GM21423 (cell line): ENCODE results near the gene B3GNT4.
"Not testable (repeated sequence)": the region's sequence is repeated elsewhere in the genome, so short reads cannot be mapped to it uniquely, and the experiment has no call there.

Experiments
- ATAC-seq: cut with Tn5 transposase; IDR thresholded peaks from one replicate; pipeline ENCODE4 v1.9.1; 2021; ENCODE audit warnings: mild to moderate bottlenecking, moderate library complexity; ENCODE audit not compliant: unreplicated experiment

B3GNT4 gene

DNA sequence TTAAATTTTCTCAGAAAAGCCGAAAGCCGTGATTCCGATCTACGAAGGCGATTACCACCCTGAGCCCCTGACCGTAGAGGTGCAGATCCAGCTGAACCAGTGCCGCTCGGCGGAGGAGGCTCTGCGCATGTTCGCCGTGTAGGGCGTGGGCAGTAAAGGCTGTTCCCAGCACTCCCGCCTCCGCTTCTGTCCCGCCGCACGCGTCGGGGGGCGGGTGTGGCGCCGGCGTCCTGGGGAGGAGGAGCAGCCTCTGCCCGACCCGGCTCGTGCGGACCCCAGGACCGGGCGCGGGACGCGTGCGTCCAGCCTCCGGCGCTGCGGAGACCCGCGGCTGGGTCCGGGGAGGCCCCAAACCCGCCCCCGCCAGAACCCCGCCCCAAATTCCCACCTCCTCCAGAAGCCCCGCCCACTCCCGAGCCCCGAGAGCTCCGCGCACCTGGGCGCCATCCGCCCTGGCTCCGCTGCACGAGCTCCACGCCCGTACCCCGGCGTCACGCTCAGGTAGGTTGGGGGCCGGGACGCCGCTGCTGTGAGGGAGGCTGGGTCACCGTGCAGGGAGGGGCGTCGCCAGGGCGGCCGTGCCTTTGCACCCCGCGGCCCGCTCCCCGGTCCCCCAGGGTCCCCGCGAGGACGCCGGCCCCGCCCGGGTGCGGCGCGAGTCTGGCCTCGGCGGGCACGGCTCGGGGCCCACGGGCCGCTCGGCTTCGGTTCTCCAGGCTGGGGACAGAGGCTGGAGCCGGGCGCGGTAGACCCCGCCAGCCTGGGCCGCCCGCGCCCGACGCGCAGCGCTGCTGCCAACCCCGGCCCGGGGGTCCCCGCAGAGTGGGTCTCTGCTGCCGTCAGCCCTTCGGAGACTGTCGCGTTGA, at the start of gene B3GNT4:
TSS of gene B3GNT4 (plus strand) at position 409 of the 866 bp plus-strand sequence. CDS start 910 bp downstream, outside the sequence.
- ATAC-seq: no peak

DNA sequence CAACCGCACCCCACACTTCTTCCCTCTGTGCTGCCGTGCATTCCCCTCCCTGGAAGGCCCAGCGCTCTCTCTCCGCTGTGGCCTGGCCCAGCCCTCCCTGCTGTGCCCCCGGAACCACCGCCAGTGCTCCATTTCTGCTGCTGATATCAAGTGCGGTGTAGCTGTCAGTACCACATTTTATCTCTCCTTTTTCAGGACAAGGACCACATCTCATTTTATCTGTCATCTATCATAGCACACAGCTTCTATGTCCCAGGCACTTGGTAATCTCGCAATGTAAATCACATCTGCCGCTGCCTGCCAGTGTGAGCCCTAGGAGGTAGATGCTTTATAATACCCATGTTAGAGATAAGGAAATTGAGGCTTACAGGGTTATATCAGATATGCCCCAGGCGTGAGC, 47.8 kb upstream of the B3GNT4 start:
- ATAC-seq: no peak

DNA sequence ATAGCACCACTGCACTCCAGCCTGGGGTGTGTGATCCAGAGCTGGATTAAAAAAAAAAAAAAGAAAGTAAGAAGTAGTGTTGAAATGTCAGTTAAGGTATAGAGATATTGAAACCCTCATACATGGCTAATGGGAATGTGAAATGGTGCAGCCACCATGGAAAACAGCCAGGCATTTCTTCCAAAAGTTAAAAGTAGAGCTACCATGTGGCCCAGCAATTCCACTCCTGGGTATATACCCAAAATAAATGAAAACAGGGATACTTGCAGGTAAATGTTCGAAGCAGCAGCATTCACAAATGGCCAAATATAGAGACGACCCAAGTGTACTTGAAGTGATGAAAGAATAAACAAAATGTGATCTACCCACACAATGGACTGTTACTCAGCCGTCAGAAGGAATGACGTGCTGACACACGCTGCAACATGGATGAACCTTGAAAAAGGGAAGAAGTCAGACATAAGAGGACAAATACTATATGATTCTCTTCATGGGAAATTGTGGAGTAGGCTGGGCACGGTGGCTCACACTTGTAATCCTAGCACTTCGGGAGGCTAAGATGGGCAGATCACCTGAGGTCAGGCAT, 44.7 kb upstream of the B3GNT4 start:
- no peak for ATAC-seq

DNA sequence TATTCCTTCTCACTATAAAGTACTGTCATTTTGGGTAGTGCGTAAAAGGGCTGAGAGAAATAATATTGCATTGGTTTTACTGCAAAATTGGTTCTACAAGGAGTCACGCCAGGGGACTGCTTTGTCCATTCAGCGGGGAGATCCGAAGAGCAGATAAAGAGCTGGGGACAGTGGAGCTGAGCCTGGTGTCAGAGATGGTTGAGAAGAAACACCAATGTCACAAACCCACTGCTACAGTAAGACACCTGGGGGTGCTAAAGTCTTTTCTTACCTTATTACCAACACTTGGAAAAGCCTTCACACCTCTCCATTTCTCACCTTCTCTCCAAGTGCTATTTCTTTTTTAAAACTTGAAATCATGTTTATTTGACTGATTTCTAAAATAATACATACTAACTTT, 43.6 kb upstream of the B3GNT4 start:
- no peak for ATAC-seq

DNA sequence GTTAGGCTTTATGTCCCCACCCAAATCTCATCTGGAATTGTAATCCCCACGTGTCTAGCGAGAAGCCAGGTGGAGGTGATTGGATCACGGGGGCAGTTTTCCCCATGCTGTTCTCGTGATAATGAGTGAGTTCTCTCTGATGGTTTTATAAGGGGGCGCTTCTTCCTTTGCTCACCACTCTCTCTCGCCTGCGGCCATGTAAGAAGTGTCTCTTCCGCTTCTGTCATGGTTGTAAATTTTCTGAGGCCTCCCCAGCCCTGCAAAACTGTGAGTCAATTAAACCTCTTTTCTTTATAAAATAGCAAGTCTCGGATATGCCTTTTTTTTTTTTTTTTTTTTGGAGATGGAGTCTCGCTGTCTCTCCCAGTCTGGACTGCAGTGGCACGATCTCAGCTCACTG, 42.7 kb upstream of the B3GNT4 start:
- no peak for ATAC-seq

DNA sequence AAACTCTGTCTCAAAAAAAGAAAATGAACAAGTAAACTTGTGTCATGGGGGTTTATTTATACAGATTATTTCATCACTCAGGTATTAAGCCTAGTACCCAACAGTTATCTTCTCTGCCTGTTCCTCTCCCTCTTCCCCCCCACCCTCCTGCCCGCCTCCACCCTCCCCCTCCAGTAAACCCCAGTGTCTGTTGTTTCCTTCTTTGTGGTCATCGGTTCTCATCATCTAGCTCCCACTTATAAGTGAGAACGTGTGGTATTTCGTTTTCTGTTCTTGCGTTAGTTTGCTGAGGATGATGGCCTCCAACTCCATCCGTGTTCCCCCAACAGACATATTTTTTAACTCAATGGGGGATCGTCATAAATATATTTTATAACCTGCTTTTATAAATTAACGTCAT, 41.8 kb upstream of the B3GNT4 start:
- ATAC-seq: no peak

DNA sequence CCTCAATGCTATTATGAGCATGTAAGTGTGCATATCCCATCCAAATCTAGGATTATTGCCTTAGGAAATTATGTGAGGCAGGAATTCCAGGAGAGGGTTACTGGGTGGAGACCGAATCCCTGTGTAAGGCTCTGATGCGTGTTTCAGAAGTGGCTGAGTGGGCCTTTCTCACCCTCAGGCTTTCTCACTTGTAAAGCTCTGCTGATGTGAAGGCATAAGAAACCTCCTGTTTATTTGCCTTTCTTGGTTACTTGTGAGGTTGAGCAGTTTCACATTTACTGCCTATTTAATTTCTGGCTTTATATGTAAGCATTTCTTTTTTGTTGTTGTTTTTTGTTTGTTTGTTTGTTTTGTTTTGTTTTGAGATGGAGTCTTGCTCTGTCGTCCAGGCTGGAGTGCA, 40.5 kb upstream of the B3GNT4 start:
- ATAC-seq: no peak

DNA sequence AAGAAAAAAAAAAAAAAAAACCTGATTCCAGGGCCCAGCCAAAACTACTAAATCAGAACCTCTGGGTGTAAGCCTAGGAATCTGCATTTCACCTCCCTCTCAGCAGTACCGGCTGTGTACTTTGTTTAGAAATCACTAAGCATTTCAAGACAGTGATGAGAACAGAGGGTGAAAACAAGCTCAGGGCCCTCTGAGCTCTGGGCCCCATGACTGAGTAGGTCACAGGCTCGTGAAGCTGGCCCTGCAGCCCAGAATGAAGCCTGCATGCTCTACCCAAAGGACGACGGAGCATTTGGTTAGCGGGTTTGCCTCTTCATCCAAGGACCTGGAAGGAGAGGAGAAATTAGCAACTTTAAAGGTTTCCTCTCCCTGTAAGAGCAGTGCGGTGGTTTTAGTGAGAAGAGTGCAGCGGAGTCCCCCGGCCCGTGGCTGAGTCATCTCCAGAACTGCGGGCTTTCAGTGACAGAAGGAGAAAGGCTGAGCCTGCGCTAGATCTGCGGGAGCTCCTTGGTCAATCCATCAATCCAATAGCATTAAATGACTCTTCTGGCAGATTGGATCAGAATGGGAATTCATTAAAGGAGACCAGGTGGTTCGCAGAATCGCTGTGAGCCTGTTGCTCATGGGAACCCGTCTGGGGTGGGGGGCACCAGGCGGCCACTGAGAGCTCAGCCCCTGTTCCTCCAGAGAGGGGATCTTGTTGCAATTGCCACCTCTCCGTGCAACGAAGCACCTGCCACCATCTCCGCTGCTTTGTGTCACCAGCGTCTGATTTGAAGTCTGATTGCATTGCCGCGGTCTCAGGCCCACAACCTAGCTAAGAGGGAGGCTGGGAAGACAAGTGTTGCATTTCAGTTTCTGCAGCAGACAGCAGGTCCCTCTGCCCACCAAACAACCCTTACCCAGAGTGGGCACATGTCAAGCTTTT, 36.8 kb upstream of the B3GNT4 start:
- ATAC-seq: no peak

DNA sequence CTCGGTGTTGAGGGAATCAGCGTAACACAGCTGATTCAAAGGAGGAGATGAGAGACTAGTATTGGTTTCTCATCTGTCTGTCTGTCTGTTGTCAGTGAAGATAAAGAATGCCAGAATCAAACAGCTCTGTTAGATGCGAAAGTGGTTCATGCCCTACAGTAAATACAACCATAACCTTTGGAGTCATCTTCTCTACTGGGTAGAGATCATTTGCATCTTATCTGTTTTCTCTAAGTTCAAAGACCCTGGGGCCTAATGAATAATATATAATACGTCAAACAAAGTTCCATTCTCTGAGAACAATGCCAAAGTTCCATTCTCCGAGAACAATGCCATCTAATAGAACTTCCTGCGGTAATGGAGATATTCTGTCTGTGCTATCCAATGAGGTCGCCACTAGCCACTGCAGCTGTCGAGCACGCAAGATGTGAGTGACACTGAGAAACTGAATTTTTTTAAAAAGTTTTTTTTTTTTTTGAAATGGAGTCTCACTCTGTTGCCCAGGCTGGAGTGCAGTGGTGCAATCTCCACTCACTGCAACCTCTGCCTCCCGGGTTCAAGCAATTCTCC, 36.1 kb upstream of the B3GNT4 start:
- no peak for ATAC-seq

DNA sequence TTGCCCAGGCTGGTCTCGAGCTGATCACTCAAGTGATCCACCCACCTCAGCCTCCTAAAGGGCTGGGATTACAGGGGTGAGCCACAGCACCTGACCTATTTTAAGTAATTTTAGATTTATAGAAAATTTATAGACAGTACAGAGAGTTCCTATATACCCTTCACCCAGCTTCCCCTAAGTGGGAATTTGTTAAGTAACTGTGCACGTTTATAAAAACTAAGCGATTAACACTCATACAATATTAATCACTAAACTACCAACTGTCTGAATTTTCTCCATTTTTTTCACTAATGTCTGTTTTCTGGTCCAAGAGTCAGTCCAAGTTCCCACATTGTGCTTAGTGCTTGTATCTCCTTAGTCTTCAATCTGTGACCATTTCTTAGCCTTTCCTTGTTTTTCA, 35.0 kb upstream of the B3GNT4 start:
- no peak for ATAC-seq

DNA sequence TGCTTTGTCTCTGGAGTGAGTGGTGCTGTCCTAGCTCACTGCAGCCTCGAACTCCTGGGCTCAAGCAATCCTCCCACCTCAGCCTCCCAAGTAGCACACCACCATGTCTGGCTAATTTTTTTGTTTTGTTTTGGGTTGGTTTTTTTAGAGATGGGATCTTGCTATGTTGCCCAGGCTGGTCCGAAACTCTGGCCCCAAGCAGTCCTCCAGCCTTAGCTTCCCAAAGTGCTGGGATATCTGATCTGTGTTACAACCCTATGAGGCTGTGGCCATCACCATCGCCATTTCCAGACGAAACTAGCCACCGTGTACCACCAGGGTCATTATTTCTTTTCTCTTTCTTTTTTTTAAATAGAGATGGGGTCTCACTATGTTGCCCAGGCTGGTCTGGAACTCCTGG, 32.1 kb upstream of the B3GNT4 start:
- ATAC-seq: no peak

DNA sequence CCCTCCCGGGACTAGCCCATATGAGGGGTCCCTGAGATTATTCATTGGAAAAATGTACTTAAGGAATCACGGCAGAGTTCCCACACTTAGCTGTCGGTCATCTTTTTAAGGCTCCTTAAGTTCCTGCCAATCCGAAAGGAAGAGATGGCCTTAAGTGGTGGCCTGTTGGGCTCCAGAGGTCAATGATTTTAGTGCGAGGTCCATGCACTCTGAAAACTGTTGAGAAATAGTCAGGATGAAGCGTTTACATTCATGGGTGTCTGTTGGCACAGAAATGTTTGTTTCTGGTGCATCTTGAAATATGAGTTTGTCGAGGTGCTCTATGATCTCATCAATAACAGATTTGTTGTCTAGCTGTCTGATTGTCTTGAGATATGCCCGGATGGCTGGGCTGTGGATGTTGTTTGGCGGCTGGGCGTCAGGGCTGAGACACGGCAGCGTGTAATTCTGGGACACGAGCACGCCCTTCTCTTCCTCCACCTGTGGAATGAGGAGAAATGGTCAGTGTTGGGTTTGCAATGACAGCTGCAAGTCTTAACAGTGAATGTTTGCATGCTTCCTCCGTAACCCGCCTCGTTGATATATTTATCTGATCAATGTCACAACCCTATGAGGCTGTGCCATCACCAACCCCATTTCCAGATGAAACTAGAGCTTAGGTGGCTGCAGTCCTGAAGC, 31.1 kb upstream of the B3GNT4 start:
- ATAC-seq: no peak

DNA sequence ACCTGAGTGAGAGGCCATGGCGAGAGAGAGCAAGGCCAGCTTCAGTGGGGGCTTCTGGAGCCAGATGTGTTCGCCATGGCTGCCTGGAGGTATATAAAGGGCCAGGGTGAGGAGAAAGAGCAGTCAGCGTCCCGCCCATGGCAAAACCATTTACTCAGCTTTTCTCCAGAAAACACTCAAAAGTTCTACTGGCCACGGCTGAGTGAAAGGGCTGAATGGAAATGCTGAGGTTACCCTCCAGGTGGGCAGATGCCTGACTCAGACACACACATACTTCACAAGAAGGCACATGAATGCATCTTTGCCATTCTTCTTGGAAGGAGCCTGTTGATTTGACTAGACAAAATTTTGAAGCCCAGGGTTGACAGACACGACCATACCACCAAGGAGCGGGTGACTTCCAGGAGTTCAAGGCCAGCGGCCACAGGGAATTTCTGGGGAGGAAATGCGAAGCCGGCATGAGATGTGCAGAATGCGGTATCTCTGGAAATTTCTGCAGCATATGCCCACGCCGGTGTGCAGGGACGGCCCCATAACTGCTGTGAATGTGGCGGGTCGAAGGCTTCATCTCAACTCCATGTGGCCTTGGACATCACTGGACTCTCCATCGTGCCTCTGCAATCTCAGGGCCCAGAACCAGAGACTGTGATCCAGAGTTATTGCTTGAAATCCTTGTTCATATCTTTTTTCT, 29.2 kb upstream of the B3GNT4 start, which contains the start of gene IL31:
TSS of gene IL31 (minus strand) at position 67 of the 691 bp plus-strand sequence. CDS start at position 18, 49 bp downstream.
- ATAC-seq: no peak

DNA sequence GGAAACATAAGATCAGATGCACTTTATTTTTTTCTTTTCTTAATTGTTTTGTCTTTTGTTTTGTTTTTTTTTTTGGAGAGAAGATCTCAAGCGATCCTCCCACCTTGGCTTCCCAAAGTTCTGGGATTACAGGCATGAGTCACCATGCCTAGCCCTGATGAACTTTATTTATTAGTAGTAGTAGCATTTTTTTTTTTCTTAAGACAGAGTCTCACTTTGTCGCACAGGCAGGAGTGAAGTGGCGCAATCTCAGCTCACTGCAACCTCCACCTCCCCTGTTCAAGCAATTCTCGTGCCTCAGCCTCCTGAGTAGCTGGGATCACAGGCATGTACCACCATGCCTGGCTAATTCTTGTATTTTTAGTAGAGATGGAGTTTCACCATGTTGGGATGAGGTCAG, 27.0 kb upstream of the B3GNT4 start:
- ATAC-seq: not testable (repeated sequence)

DNA sequence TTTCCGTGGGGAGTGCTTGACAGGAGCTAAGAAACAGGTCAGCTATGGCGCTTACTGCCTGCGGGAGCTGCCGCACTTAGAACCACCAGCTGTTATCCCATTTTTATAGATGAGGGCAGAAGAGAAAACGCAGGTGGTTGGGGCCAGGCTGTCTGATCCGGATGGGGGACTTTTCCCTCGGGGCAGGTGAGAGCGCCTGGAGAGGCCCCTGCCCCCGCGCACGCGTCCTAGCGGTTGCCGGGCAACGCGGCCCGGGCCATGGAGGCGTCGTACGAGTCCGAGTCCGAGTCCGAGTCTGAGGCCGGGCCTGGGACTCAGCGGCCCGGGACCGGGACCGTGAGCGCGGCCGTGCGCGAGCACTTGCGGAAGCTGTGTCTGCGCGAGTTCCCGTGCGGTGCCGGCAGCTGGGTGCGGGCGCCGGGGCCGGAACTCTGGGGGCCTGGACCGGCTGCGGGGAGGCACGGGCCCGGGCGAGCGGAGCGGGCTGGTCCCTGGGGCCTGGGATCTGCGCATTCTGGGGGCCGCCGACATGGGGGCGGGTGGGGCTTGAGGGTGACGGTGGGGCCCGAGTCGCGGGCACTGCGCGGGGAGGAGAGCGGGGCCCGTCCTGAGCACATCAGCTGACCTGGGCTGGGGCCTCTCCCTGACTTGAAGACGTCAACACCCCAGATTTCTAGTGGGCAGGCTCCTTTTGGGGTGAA, 20.5 kb upstream of the B3GNT4 start, which contains the start of gene LRRC43:
TSS of gene LRRC43 (plus strand) at position 237 of the 701 bp plus-strand sequence. CDS start at position 259, 22 bp downstream.
- ATAC-seq: no peak

DNA sequence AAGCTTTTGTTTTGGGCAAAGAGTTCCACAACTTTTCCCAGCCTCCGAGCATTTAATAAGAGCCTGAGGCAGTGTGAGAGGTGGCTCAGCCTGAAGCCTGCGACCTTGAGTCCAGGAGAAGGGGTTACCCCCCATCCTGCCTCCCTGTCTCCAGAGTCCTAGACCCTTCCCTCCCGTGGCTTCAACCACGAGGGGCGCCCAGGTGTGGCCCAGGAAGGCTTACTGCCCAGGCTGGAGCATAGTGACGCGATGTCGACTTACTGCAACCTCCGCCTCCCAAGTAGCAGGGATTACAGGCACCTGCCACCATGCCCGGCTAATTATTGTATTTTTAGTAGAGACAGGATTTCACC, 19.9 kb upstream of the B3GNT4 start:
- ATAC-seq: no peak

DNA sequence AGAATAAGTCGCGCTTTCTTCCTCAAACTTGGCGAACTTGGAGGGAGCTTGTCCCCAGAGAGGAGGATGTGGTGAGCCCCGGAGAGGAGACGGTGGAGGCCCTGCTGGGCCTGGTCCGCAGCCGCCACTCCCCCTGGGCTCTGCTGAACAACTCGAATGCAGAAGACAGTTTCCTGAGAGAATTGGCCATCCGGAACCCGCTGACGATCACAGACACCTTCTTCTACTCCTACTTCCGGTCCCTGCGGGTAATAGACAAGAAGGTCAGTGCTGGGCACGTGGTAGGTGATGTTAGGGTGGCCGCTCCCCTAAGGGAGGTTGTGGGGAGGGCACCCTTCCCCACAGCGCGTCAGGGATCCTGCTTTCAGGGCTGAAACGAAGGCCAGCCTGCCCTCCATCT, 19.0 kb upstream of the B3GNT4 start:
- ATAC-seq: no peak

DNA sequence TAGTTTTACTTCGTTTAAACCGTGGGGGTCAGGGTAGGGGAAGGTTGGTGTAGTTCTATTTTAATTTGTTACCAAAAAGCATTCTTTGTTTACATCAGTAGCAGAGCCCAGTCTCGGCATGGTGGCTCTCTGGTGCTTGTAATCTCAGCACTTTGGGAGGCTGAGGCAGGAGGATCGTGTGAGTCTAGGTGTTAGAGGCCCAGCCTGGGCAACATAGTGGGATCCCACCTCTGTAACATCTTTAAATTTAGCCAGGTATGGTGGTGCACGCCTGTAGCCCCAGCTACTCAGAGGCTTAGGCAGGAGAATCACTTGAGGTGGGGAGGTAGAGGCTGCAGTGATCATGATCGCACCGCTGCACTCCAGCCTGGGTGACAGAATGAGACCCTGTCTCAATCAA, 18.4 kb upstream of the B3GNT4 start:
- no peak for ATAC-seq

DNA sequence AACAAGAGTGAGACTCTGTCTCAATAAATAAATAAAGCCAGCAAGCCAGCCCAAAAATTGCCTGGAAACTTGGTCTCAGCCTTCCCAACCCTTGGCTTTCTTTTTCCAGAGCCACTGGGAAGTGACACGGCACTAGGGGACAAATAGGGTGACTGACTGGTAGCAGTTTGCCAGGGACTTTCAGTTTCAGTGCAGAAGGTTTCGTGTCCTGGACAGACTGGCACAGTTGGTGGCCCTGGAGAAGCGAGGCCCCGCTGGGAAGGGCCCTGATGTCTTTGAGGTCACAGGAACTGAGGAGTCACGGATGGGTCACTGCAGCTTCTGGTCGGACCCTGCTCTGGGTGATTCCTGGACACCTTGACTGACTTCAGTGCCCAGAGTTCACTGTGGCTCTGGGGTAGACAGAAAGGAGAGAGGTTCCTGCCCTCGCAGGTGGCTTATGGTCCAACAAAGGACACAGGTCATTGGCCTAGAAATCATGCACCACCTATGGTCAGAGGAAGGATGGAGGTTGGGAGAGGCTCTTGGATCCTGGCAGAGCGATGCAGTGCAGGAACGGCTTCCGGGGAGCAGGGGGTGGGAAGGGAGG, 17.9 kb upstream of the B3GNT4 start:
- ATAC-seq: no peak
